ENCODE results near the gene MRPL21.

DNA sequence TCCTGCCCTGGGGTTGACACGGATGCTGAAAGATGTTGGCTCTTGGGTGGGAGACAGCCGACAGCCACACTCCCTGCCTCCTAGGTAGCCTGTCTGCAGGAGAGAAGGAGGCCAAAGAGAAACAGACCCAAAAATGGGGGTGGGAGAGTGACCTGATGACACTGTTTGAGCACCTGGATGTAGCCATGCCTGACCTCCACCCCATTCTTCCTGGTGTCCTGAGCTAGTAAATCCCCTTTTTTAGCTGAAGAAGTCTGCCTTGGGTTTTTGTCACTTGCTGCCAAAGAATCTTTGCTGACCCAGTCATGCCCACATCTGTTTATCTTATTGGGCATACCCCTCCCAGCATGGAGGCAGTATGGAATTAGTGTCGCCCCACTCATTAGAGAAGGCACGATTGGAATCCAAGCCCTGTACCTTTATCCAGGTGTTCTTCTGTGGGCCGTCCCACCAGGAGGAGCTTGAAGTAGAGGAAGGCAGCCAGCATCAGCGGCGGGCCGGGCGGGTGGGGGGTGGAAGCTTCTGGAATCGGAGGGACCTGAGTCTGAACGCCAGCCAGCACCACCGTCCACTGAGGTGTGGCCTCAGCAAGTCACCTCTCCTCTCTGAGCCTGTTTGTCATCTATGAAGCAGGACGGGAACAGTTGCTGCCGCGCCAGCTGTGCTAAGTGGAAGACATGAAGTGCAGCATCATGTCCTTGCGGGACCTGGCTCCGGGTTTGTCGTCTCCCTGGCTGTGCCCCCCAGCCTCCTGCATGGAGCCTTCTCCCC lies 37.9 kb upstream of the MRPL21 start:
- no peak for TF ChIP-seq NFE2L2 (conservative IDR thresholded peaks at IDR 0.05; ENCODE audit: low read length)
- TF ChIP-seq, protein P1, sequence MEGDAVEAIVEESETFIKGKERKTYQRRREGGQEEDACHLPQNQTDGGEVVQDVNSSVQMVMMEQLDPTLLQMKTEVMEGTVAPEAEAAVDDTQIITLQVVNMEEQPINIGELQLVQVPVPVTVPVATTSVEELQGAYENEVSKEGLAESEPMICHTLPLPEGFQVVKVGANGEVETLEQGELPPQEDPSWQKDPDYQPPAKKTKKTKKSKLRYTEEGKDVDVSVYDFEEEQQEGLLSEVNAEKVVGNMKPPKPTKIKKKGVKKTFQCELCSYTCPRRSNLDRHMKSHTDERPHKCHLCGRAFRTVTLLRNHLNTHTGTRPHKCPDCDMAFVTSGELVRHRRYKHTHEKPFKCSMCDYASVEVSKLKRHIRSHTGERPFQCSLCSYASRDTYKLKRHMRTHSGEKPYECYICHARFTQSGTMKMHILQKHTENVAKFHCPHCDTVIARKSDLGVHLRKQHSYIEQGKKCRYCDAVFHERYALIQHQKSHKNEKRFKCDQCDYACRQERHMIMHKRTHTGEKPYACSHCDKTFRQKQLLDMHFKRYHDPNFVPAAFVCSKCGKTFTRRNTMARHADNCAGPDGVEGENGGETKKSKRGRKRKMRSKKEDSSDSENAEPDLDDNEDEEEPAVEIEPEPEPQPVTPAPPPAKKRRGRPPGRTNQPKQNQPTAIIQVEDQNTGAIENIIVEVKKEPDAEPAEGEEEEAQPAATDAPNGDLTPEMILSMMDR (IDR thresholded peaks at IDR 0.05), result no peak
- TF ChIP-seq, protein P2, sequence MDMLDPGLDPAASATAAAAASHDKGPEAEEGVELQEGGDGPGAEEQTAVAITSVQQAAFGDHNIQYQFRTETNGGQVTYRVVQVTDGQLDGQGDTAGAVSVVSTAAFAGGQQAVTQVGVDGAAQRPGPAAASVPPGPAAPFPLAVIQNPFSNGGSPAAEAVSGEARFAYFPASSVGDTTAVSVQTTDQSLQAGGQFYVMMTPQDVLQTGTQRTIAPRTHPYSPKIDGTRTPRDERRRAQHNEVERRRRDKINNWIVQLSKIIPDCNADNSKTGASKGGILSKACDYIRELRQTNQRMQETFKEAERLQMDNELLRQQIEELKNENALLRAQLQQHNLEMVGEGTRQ (IDR thresholded peaks at IDR 0.05), result no peak
- TF ChIP-seq BHLHE40 (IDR thresholded peaks at IDR 0.05; ENCODE audit: low read depth, low read length), result no peak
- TF ChIP-seq JUN (IDR thresholded peaks at IDR 0.05), result no peak
- TF ChIP-seq, protein P3, sequence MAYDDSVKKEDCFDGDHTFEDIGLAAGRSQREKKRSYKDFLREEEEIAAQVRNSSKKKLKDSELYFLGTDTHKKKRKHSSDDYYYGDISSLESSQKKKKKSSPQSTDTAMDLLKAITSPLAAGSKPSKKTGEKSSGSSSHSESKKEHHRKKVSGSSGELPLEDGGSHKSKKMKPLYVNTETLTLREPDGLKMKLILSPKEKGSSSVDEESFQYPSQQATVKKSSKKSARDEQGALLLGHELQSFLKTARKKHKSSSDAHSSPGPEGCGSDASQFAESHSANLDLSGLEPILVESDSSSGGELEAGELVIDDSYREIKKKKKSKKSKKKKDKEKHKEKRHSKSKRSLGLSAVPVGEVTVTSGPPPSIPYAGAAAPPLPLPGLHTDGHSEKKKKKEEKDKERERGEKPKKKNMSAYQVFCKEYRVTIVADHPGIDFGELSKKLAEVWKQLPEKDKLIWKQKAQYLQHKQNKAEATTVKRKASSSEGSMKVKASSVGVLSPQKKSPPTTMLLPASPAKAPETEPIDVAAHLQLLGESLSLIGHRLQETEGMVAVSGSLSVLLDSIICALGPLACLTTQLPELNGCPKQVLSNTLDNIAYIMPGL (CRISPR knock-in tag; IDR thresholded peaks at IDR 0.05; ENCODE audit: borderline replicate concordance), result no peak
- TF ChIP-seq POLR2A (IDR thresholded peaks at IDR 0.05; ENCODE audit: low read length), result no peak

All from A549 (cell line).